Measurements from ENCODE around the gene KCNQ2.

The KCNQ2 gene

DNA sequence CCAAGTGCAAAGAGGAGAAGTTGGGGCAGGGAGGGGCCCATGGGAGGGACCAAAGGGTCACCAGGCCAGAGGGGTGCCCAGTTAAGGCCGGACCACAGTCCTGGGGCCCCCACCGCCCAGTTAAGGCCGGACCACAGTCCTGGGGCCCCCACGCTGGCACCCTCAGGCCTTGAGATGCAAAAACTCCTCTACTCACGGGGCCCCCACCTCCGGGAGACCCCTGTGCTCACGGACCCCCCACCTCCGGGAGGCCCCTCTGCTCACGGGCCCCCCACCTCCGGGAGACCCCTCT lies 16.9 kb downstream of the KCNQ2 start:
- in situ Hi-C loops (cut with HindIII; ENCODE audit: low sequenced_read_pairs) = no loop called here
- TF ChIP-seq, protein P1, sequence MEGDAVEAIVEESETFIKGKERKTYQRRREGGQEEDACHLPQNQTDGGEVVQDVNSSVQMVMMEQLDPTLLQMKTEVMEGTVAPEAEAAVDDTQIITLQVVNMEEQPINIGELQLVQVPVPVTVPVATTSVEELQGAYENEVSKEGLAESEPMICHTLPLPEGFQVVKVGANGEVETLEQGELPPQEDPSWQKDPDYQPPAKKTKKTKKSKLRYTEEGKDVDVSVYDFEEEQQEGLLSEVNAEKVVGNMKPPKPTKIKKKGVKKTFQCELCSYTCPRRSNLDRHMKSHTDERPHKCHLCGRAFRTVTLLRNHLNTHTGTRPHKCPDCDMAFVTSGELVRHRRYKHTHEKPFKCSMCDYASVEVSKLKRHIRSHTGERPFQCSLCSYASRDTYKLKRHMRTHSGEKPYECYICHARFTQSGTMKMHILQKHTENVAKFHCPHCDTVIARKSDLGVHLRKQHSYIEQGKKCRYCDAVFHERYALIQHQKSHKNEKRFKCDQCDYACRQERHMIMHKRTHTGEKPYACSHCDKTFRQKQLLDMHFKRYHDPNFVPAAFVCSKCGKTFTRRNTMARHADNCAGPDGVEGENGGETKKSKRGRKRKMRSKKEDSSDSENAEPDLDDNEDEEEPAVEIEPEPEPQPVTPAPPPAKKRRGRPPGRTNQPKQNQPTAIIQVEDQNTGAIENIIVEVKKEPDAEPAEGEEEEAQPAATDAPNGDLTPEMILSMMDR (IDR thresholded peaks at IDR 0.05; ENCODE audit: low read depth, low read length) = no peak
- DNase-seq (ENCODE audit: low read depth, low spot score) = no peak
- no peak overlapping the region for H3K4me3 ChIP-seq (ENCODE audit: low read depth, low read length)

DNA sequence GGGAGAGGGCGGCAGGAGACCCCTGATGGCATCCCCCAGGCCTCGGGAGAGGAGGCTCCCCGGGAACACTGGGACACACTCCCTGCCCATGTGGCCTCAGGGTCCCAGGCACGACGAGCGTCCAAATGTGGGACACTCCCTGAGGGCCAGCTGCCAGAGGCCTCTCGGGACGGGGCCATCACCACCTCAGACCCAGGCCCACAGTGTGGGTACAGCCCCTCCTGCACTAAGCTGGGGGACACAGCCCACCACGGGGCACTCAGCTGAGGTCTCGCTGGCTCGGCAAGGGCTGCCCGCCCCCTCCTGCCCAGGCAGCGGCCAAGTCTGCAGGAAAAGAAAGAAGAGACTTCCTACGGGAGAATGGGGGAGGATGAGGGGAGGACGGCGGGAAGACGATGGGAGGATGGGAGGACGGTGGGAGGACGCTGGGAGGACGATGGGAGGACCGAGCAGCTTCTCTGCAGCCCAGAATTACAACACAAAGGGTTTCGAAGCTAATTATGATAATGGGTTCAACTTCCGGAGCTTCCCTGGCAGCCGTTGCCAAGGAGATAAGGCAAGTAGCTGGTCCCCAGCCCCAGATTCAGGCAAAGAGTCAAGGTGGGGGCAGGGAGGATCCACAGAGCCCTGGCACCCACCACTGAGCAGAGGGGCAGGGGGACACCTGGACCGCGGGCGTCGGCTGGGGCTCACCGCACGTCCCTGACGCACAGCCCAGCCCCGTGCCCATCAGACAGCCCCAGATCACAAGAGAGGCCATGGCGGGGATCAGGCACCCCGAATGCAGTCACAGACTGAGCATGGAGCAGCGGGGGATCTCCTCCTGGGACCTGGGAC lies 17.5 kb downstream of the KCNQ2 start:
- TF ChIP-seq, protein P1 (IDR thresholded peaks at IDR 0.05; ENCODE audit: low read depth, low read length) = no peak
- no peak overlapping the region for H3K4me3 ChIP-seq (ENCODE audit: low read depth, low read length)
- in situ Hi-C loops (cut with HindIII; ENCODE audit: low sequenced_read_pairs) = no loop called here
- no peak for DNase-seq (ENCODE audit: low read depth, low spot score)

DNA sequence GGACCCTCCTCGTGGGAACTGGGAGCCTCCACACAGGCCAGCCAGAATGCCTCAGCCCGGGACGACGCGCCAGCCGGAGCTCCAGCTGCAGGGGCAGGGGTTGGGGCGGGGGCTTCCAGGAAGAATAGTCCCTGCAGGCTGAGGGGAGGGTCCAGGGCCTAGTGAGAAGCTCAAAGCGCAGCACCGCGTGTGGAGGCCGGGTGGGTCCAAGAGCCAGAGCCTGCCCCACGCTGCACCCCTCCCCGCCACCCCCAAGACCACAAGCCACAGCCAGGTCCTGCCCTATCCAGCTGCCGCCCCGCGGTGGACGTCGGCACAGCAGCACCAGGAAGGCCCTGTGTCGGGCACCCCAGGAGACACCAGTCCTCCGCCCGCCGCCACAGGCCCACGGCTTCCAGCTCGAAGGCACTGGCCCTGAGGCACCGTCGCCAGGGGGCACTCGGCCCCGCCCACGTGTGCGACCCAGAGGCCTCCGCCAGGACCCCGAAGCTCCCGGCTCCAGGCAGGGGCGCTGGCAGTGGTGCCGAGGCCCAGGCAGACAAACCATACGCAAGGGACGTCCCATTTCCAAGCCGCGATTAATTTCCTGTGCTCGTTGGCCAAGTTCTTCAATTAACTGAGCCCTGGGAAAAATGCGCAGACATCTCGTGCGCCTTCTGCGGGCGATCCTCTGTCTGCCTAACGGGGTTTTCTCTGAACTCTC lies 19.5 kb downstream of the KCNQ2 start:
- no peak for DNase-seq (ENCODE audit: low read depth, low spot score)
- TF ChIP-seq, protein P1 (IDR thresholded peaks at IDR 0.05; ENCODE audit: low read depth, low read length) = no peak
- no peak overlapping the region for H3K4me3 ChIP-seq (ENCODE audit: low read depth, low read length)
- in situ Hi-C loops (cut with HindIII; ENCODE audit: low sequenced_read_pairs) = no loop called here

DNA sequence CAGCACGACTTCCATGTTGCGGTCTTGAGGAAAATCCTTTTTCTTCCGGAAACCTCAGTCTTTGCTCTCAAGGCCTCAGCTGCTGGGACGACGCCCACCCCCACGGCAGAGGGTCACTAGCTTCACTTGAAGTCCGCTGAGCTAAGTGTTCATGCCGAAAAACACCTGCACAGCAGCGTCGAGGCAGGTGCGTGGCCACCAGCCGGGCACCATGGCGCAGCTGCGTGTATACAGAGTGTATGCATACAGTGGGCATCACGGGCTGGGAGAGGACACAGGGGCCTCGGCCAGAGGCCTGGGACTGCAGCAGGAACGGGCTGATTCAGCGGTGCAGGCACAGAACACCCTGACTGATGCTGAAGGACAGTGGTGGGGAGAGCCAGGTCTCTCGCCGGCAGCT lies 20.1 kb downstream of the KCNQ2 start:
- DNase-seq (ENCODE audit: low read depth, low spot score) = no peak
- TF ChIP-seq, protein P1 (IDR thresholded peaks at IDR 0.05; ENCODE audit: low read depth, low read length) = no peak
- no peak overlapping the region for H3K4me3 ChIP-seq (ENCODE audit: low read depth, low read length)
- in situ Hi-C loops (cut with HindIII; ENCODE audit: low sequenced_read_pairs) = no loop called here

DNA sequence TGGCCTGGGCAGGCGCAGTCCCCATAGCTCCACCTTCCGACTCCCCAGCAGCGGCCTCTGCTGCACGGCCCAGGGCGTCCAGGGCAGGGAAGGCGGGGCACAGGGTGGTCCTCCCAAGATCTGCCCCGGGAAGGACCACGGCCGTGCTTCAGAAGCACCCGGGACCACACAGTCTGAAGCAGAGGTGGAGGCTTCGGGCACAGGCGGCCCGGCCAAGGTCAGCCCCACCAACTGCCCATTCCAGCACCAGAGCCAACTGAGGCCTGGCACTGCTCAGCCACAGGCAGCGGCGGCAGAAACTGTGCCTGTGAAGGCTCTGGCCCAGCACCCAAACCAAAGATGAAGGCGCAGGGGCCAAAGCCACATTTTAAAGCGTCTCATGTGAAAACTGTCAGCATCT lies 20.6 kb downstream of the KCNQ2 start:
- in situ Hi-C loops (cut with HindIII; ENCODE audit: low sequenced_read_pairs) = no loop called here
- no peak for DNase-seq (ENCODE audit: low read depth, low spot score)
- TF ChIP-seq, protein P1 (IDR thresholded peaks at IDR 0.05; ENCODE audit: low read depth, low read length) = no peak
- no peak overlapping the region for H3K4me3 ChIP-seq (ENCODE audit: low read depth, low read length)

DNA sequence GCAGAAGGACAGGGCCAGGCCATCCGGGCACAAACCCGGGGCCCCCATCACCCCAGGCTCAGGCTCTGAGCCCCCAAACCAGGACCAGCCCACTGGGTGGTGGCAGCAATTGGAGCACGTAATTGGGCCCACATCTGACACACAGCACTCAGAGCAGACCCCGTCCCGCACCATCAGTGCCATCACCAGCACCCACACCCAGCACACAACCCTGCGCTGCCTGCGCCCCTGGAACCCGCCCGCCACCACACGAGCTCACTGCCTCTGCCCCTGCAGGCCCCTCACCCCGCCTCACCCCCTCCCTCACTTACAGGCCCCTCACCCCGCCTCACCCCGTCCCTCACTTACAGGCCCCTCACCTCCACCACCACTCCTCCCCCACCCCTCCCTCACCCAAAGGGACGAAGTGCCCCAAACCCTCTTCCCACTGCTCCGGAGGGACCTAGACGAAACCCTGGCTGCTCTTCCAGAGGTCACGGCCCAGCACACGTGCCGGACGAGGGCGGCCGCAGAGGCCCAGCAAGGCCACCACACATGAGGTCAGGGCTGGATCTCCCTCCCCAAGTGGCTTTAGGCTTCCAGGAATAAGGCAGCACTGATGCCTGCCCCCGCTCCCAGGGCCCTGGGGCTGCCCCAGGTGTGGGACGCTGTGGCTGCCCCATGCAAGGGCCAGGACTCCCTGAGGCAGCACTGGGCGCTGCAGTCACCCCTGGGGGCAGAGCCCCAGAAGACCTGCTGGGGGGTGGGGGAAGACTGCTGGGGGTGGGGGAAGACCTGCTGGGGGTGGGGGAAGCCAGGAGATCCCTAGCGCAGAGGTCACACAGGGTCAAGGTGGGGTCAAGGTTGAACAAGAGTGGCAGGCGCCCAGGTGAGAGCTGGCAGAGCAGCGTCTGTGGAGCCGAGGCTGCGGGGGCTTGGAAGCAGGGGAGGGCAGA lies 22.4 kb downstream of the KCNQ2 start:
- TF ChIP-seq, protein P1 (IDR thresholded peaks at IDR 0.05; ENCODE audit: low read depth, low read length) = no peak
- H3K4me3 ChIP-seq (ENCODE audit: low read depth, low read length) = no peak overlapping the region
- in situ Hi-C loops (cut with HindIII; ENCODE audit: low sequenced_read_pairs) = no loop called here
- DNase-seq (ENCODE audit: low read depth, low spot score) = no peak
